Glutamatergic neuron (in vitro differentiated cells): ENCODE measurements around the gene ATP6V0A1. TPM values are rescaled to one million over a fixed set of nuclear protein-coding genes. Genes with fewer than 3 reads are reported as not detected.
"Not testable (repeated sequence)": the region's sequence is repeated elsewhere in the genome, so short reads cannot be mapped to it uniquely, and the experiment has no call there.

Source experiments
- DNase-seq: peaks from one replicate; pipeline ENCODE4 v3.0.0; 2022
- H3K27ac Mint-ChIP-seq: one replicate; pipeline ENCODE4 v1.8.0; 2020; ENCODE audit warnings: mild to moderate bottlenecking, mixed read lengths, inconsistent platforms; ENCODE audit not compliant: unreplicated experiment
- H3K27me3 Mint-ChIP-seq: one replicate; pipeline ENCODE4 v1.8.0; 2020; ENCODE audit warnings: mild to moderate bottlenecking, moderate library complexity, mixed read lengths, inconsistent platforms; ENCODE audit not compliant: unreplicated experiment
- H3K36me3 Mint-ChIP-seq: one replicate; pipeline ENCODE4 v1.8.0; 2020; ENCODE audit warnings: mild to moderate bottlenecking, mixed read lengths, inconsistent platforms; ENCODE audit not compliant: unreplicated experiment
- H3K4me1 Mint-ChIP-seq: one replicate; pipeline ENCODE4 v1.8.0; 2020; ENCODE audit warnings: mild to moderate bottlenecking, low read depth, mixed read lengths, inconsistent platforms; ENCODE audit not compliant: unreplicated experiment
- H3K4me3 Mint-ChIP-seq: one replicate; pipeline ENCODE4 v1.8.0; 2020; ENCODE audit warnings: mild to moderate bottlenecking, mixed read lengths, inconsistent platforms; ENCODE audit not compliant: unreplicated experiment
- H3K9me3 Mint-ChIP-seq: one replicate; pipeline ENCODE4 v1.8.0; 2020; ENCODE audit warnings: mild to moderate bottlenecking, moderate library complexity, mixed read lengths, inconsistent platforms; ENCODE audit not compliant: unreplicated experiment
- CTCF ChIP-seq: fragments of 200-600 bp; sonication (generic); IDR thresholded peaks from one replicate; pipeline ENCODE4 v1.5.0; 2021; ENCODE audit not compliant: partially characterized antibody, unreplicated experiment
- total RNA-seq: library from RNA; stranded (reverse); fragmentation: NEBNext Ultra II Directional; extraction: Animal tissue kit (Norgen Biotek cat#: 25700); gene quantifications from one replicate; pipeline ENCODE4 v1.2.1, GENCODE V29; 2021; ENCODE audit not compliant: unreplicated experiment

Gene ATP6V0A1
- total RNA-seq, 1 donor from 2014 or later: 253 TPM

GRCh38 chr17:42436391-42436790 lies 22.3 kb upstream of the ATP6V0A1 start:
- no peaks in the 10 kb centered on the region for H3K9me3 Mint-ChIP-seq
- no peak overlapping the region for H3K4me3 Mint-ChIP-seq

GRCh38 chr17:42438600-42439567 lies 19.8 kb upstream of the ATP6V0A1 start:
- H3K27ac Mint-ChIP-seq: no peak overlapping the region
- peaks cover 2% of the 10 kb centered on the region for H3K27me3 Mint-ChIP-seq
- H3K4me1 Mint-ChIP-seq: no peaks in the 10 kb centered on the region
- no peaks in the 10 kb centered on the region for H3K9me3 Mint-ChIP-seq
- H3K36me3 Mint-ChIP-seq: no peaks in the 10 kb centered on the region
- no peak for TF ChIP-seq CTCF
- DNase-seq: peak; percentile 31
- H3K4me3 Mint-ChIP-seq: no peak overlapping the region

More at GRCh38 chr17:42436391-42436790, 22.3 kb upstream of the ATP6V0A1 start:
- Mint-ChIP-seq H3K27me3 (peaks cover 4% of the 10 kb centered on the region), H3K36me3 (no peaks in the 10 kb centered on the region), H3K4me1 (no peaks in the 10 kb centered on the region), H3K27ac (no peak overlapping the region)
- no peak for DNase-seq
- no peak for TF ChIP-seq CTCF

GRCh38 chr17:42441371-42442195 lies 17.1 kb upstream of the ATP6V0A1 start:
- no peaks in the 10 kb centered on the region for H3K27me3 Mint-ChIP-seq
- H3K27ac Mint-ChIP-seq: no peak overlapping the region
- no peak for TF ChIP-seq CTCF
- no peak for DNase-seq
- H3K9me3 Mint-ChIP-seq: peaks cover 3% of the 10 kb centered on the region
- no peak overlapping the region for H3K4me3 Mint-ChIP-seq
- no peaks in the 10 kb centered on the region for H3K4me1 Mint-ChIP-seq
- no peaks in the 10 kb centered on the region for H3K36me3 Mint-ChIP-seq

- DNase-seq: no peak
- TF ChIP-seq CTCF: no peak
- H3K9me3 Mint-ChIP-seq: peaks cover 3% of the 10 kb centered on the region
- H3K4me1 Mint-ChIP-seq: no peaks in the 10 kb centered on the region
- H3K27me3 Mint-ChIP-seq: no peaks in the 10 kb centered on the region
- no peaks in the 10 kb centered on the region for H3K36me3 Mint-ChIP-seq
- H3K27ac Mint-ChIP-seq: no peak overlapping the region
- no peak overlapping the region for H3K4me3 Mint-ChIP-seq
These were observed 16.5 kb upstream of the ATP6V0A1 start for GRCh38 chr17:42442196-42442565.

GRCh38 chr17:42449176-42449575 lies 9.5 kb upstream of the ATP6V0A1 start:
- not testable (repeated sequence) for H3K4me3 Mint-ChIP-seq, H3K27ac Mint-ChIP-seq, H3K4me1 Mint-ChIP-seq, H3K9me3 Mint-ChIP-seq, H3K36me3 Mint-ChIP-seq, H3K27me3 Mint-ChIP-seq
- DNase-seq: peak; percentile 21

GRCh38 chr17:42449838-42450237 lies 8.8 kb upstream of the ATP6V0A1 start:
- H3K27me3 Mint-ChIP-seq, H3K36me3 Mint-ChIP-seq, H3K9me3 Mint-ChIP-seq, H3K4me1 Mint-ChIP-seq, DNase-seq: not testable (repeated sequence)
- peak overlapping the region; percentile 93 for H3K27ac Mint-ChIP-seq
- H3K4me3 Mint-ChIP-seq: peak overlapping the region; percentile 50

GRCh38 chr17:42451270-42451669 lies 7.4 kb upstream of the ATP6V0A1 start:
- H3K27me3 Mint-ChIP-seq, DNase-seq, H3K27ac Mint-ChIP-seq, H3K4me3 Mint-ChIP-seq, H3K9me3 Mint-ChIP-seq, H3K4me1 Mint-ChIP-seq, H3K36me3 Mint-ChIP-seq: not testable (repeated sequence)
